ENCODE results near the gene CDCP1. TPM values are rescaled to one million over a fixed set of nuclear protein-coding genes. Genes with fewer than 3 reads are reported as not detected.

Gene CDCP1
- total RNA-seq, 1 donor, result 32.8 TPM

GRCh38 chr3:45131201-45131600 is 15.0 kb downstream of the CDCP1 start:
- DNase-seq (ENCODE audit: low read depth), result no peak
- H3K4me3 ChIP-seq (ENCODE audit: low read depth, low read length), result no peak overlapping the region
- no peak for TF ChIP-seq CTCF (IDR thresholded peaks at IDR 0.05; ENCODE audit: insufficient read depth, low read length)

GRCh38 chr3:45130476-45130875 is 15.7 kb downstream of the CDCP1 start:
- no peak overlapping the region for H3K4me3 ChIP-seq (ENCODE audit: low read depth, low read length)
- no peak for DNase-seq (ENCODE audit: low read depth)
- TF ChIP-seq CTCF (IDR thresholded peaks at IDR 0.05; ENCODE audit: insufficient read depth, low read length), result no peak

- no peak for TF ChIP-seq CTCF (IDR thresholded peaks at IDR 0.05; ENCODE audit: insufficient read depth, low read length)
- H3K4me3 ChIP-seq (ENCODE audit: low read depth, low read length), result no peak overlapping the region
- no peak for DNase-seq (ENCODE audit: low read depth)
These were observed 17.2 kb downstream of the CDCP1 start for GRCh38 chr3:45128950-45129349.

GRCh38 chr3:45127130-45127822 is 18.9 kb downstream of the CDCP1 start:
- no peak overlapping the region for H3K4me3 ChIP-seq (ENCODE audit: low read depth, low read length)
- DNase-seq (ENCODE audit: low read depth), result no peak
- TF ChIP-seq CTCF (IDR thresholded peaks at IDR 0.05; ENCODE audit: insufficient read depth, low read length), result no peak

GRCh38 chr3:45126730-45127129 is 19.4 kb downstream of the CDCP1 start:
- TF ChIP-seq CTCF (IDR thresholded peaks at IDR 0.05; ENCODE audit: insufficient read depth, low read length), result no peak
- no peak for DNase-seq (ENCODE audit: low read depth)
- H3K4me3 ChIP-seq (ENCODE audit: low read depth, low read length), result no peak overlapping the region

- no peak for TF ChIP-seq CTCF (IDR thresholded peaks at IDR 0.05; ENCODE audit: insufficient read depth, low read length)
- H3K4me3 ChIP-seq (ENCODE audit: low read depth, low read length), result no peak overlapping the region
These were observed 20.6 kb downstream of the CDCP1 start for GRCh38 chr3:45125550-45126026.

GRCh38 chr3:45124956-45125355 is 21.2 kb downstream of the CDCP1 start:
- no peak for TF ChIP-seq CTCF (IDR thresholded peaks at IDR 0.05; ENCODE audit: insufficient read depth, low read length)
- no peak overlapping the region for H3K4me3 ChIP-seq (ENCODE audit: low read depth, low read length)
- no peak for DNase-seq (ENCODE audit: low read depth)

More at GRCh38 chr3:45125550-45126026, 20.6 kb downstream of the CDCP1 start:
- no peak for DNase-seq (ENCODE audit: low read depth)

All from fibroblast of the aortic adventitia (primary cell).